ENCODE results near the gene IFITM2.
"Not testable (repeated sequence)": the region's sequence is repeated elsewhere in the genome, so short reads cannot be mapped to it uniquely, and the experiment has no call there.

Gene IFITM2

GRCh38 chr11:331358-332060 lies 23.9 kb downstream of the IFITM2 start:
- Histone ChIP-seq H3K9me3 (no peaks in the 10 kb centered on the region), H3K27me3 (no peaks in the 10 kb centered on the region), H3K4me1 (no peaks in the 10 kb centered on the region), H3K4me3 (ENCODE audit: low read depth, low read length) (no peak overlapping the region), H3K36me3 (no peaks in the 10 kb centered on the region)
- TF ChIP-seq, protein P1, sequence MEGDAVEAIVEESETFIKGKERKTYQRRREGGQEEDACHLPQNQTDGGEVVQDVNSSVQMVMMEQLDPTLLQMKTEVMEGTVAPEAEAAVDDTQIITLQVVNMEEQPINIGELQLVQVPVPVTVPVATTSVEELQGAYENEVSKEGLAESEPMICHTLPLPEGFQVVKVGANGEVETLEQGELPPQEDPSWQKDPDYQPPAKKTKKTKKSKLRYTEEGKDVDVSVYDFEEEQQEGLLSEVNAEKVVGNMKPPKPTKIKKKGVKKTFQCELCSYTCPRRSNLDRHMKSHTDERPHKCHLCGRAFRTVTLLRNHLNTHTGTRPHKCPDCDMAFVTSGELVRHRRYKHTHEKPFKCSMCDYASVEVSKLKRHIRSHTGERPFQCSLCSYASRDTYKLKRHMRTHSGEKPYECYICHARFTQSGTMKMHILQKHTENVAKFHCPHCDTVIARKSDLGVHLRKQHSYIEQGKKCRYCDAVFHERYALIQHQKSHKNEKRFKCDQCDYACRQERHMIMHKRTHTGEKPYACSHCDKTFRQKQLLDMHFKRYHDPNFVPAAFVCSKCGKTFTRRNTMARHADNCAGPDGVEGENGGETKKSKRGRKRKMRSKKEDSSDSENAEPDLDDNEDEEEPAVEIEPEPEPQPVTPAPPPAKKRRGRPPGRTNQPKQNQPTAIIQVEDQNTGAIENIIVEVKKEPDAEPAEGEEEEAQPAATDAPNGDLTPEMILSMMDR (IDR thresholded peaks at IDR 0.05; ENCODE audit: low read depth, low read length): no peak
- DNase-seq: no peak

GRCh38 chr11:332651-333480 lies 25.2 kb downstream of the IFITM2 start:
- H3K4me1 ChIP-seq: no peaks in the 10 kb centered on the region

GRCh38 chr11:333616-334263 lies 26.1 kb downstream of the IFITM2 start:
- not testable (repeated sequence) for H3K4me3 ChIP-seq (ENCODE audit: low read depth, low read length); DNase-seq; H3K36me3 ChIP-seq

More at GRCh38 chr11:332651-333480, 25.2 kb downstream of the IFITM2 start:
- TF ChIP-seq, protein P1 (IDR thresholded peaks at IDR 0.05; ENCODE audit: low read depth, low read length): no peak
- no peaks in the 10 kb centered on the region for H3K36me3 ChIP-seq
- H3K4me3 ChIP-seq (ENCODE audit: low read depth, low read length): no peak overlapping the region
- no peak for DNase-seq
- no peaks in the 10 kb centered on the region for H3K27me3 ChIP-seq
- no peaks in the 10 kb centered on the region for H3K9me3 ChIP-seq

DNA sequence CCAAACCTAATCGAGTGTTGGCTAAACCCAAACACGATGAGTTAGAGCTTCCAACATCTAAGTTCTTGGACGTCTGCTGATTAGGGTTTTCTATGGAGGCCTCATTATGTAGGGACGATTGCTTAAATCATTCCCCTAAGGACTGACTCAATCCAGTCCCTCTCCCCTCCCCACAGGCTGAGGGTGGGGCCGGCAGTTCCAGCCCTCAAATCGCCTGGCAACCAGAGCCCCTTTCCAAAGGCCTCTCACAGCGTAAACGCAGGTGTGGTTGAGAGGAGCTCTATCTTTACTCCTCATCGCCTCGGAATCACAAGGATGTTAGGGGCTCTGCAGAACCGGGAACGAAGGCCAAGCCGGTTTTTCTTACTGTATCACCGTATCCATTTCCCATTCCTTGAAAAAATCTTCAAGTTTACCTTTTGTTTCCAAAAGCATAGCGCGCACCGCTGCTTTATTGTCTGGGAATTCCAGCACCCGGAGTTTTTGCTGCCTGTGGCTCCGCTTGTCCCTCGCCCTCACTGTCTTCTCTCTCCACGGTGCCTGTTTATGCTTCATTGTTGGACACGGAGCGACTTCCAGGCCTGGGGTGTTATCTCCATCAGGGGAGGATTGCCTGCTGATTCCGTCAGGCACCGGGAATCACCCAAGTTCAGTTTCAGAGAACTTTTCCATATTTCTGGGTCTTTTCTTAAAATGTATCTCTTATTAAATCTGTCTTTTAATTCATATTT lies 26.8 kb downstream of the IFITM2 start:
- no peaks in the 10 kb centered on the region for H3K36me3 ChIP-seq
- no peaks in the 10 kb centered on the region for H3K9me3 ChIP-seq
- no peaks in the 10 kb centered on the region for H3K27me3 ChIP-seq
- no peaks in the 10 kb centered on the region for H3K4me1 ChIP-seq
- H3K4me3 ChIP-seq (ENCODE audit: low read depth, low read length): no peak overlapping the region
- DNase-seq: no peak
- TF ChIP-seq, protein P1 (IDR thresholded peaks at IDR 0.05; ENCODE audit: low read depth, low read length): no peak

More at GRCh38 chr11:333616-334263, 26.1 kb downstream of the IFITM2 start:
- H3K9me3 ChIP-seq, H3K27me3 ChIP-seq, H3K4me1 ChIP-seq: not testable (repeated sequence)

DNA sequence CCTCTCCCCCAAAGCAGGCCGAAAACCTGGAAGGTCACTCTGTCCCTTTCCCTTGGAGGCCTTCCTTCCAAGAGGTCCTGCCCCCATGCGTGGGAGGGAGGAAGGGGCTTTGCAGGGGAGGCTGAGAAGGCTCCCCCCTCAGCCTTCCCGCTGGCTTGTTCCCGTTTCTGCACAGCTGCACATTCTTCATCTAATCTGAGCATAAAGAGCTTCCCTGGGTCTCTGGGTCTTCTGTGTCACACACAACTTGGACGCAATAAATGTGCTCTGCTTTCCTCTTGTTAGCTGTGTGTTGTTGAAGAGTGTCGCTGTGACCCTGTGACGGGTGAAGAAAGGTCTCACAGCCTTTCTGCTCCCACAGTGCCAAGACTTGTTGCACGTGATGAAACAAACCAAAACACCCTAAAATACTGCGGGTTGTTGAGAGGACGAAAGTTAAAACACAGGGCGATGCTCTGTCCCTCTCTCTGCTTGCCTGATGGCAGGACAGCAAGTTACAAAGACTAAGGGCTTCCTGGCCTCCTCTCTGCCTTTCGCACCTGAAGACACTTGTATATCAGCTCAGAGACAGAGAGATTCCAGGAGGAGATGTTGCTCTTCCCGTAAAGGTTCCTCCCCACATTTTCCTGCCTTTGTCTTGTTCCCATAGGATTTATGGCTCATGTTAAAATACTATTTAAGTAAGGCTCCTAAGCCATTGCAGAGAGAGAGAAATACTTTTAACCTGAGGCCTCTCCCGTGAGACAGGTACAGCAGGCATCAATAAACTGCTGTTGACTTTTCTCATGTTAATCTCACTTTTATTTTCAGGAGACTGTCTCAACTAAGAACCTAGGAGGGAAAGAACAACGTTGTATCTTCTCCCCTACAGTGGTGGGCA lies 28.4 kb downstream of the IFITM2 start:
- H3K4me3 ChIP-seq (ENCODE audit: low read depth, low read length): no peak overlapping the region
- H3K36me3 ChIP-seq: no peaks in the 10 kb centered on the region
- no peak for DNase-seq
- no peaks in the 10 kb centered on the region for H3K27me3 ChIP-seq
- H3K9me3 ChIP-seq: no peaks in the 10 kb centered on the region
- H3K4me1 ChIP-seq: no peaks in the 10 kb centered on the region
- TF ChIP-seq, protein P1 (IDR thresholded peaks at IDR 0.05; ENCODE audit: low read depth, low read length): no peak

All from BE2C (cell line).